ENCODE results near the gene NINL.
"Not testable (repeated sequence)": the region's sequence is repeated elsewhere in the genome, so short reads cannot be mapped to it uniquely, and the experiment has no call there.

NINL gene

DNA sequence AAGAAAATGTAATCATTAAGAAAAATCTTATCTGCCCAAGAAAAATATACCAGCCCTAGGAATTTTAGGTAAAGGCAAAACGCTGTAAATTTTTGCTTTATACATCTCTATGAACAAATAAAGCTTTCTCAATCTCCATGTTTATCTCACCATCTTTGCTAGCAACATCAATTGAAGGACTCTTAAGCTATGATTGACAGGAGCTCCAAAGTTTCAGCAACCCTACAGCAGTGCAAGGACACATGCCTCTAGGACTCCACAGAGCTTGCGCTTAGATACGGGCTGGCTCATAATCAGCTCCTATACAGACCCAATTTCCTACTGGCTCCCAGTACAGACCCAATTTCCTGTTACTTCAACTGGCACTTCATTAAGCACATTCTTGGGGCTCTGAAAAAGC, 34.2 kb upstream of the NINL start:
- Histone ChIP-seq H3K4me1 (ENCODE audit: control insufficient read depth, insufficient read depth, low read length) (peaks cover 15% of the 10 kb centered on the region), H3K4me3 (ENCODE audit: low read length) (no peak overlapping the region), H3K9me3 (ENCODE audit: control insufficient read depth, low read length) (no peaks in the 10 kb centered on the region), H3K36me3 (ENCODE audit: control insufficient read depth, insufficient read depth, low read length, severe bottlenecking) (peaks cover 18% of the 10 kb centered on the region), H3K9ac (ENCODE audit: low read length) (no peak overlapping the region), H3K27me3 (replicated peaks; ENCODE audit: control insufficient read depth, insufficient read depth, low read length) (no peaks in the 10 kb centered on the region)
- DNase-seq (ENCODE audit: low read depth) = no peak

GRCh38 chr20:25608774-25609173, 23.4 kb upstream of the NINL start:
- Histone ChIP-seq H3K27me3 (replicated peaks; ENCODE audit: control insufficient read depth, insufficient read depth, low read length) (no peaks in the 10 kb centered on the region), H3K9ac (ENCODE audit: low read length) (no peak overlapping the region), H3K4me3 (ENCODE audit: low read length) (no peak overlapping the region), H3K4me1 (ENCODE audit: control insufficient read depth, insufficient read depth, low read length) (no peaks in the 10 kb centered on the region), H3K9me3 (ENCODE audit: control insufficient read depth, low read length) (no peaks in the 10 kb centered on the region), H3K36me3 (ENCODE audit: control insufficient read depth, insufficient read depth, low read length, severe bottlenecking) (peaks cover 3% of the 10 kb centered on the region)
- DNase-seq (ENCODE audit: low read depth) = no peak

- H3K9me3 ChIP-seq (ENCODE audit: control insufficient read depth, low read length) = no peaks in the 10 kb centered on the region
- no peak for DNase-seq (ENCODE audit: low read depth)
- H3K4me3 ChIP-seq (ENCODE audit: low read length) = no peak overlapping the region
- no peaks in the 10 kb centered on the region for H3K27me3 ChIP-seq (replicated peaks; ENCODE audit: control insufficient read depth, insufficient read depth, low read length)
- H3K36me3 ChIP-seq (ENCODE audit: control insufficient read depth, insufficient read depth, low read length, severe bottlenecking) = no peaks in the 10 kb centered on the region
- no peaks in the 10 kb centered on the region for H3K4me1 ChIP-seq (ENCODE audit: control insufficient read depth, insufficient read depth, low read length)
- H3K9ac ChIP-seq (ENCODE audit: low read length) = no peak overlapping the region
These were observed 20.9 kb upstream of the NINL start for GRCh38 chr20:25606094-25606695.

GRCh38 chr20:25605148-25605547, 19.8 kb upstream of the NINL start:
- no peak for DNase-seq (ENCODE audit: low read depth)
- H3K36me3 ChIP-seq (ENCODE audit: control insufficient read depth, insufficient read depth, low read length, severe bottlenecking) = no peaks in the 10 kb centered on the region
- no peaks in the 10 kb centered on the region for H3K27me3 ChIP-seq (replicated peaks; ENCODE audit: control insufficient read depth, insufficient read depth, low read length)
- no peaks in the 10 kb centered on the region for H3K9me3 ChIP-seq (ENCODE audit: control insufficient read depth, low read length)
- H3K9ac ChIP-seq (ENCODE audit: low read length) = no peak overlapping the region
- H3K4me3 ChIP-seq (ENCODE audit: low read length) = no peak overlapping the region
- H3K4me1 ChIP-seq (ENCODE audit: control insufficient read depth, insufficient read depth, low read length) = peaks cover 7% of the 10 kb centered on the region

GRCh38 chr20:25604611-25605010, 19.3 kb upstream of the NINL start:
- no peak for DNase-seq (ENCODE audit: low read depth)
- no peaks in the 10 kb centered on the region for H3K27me3 ChIP-seq (replicated peaks; ENCODE audit: control insufficient read depth, insufficient read depth, low read length)
- peaks cover 7% of the 10 kb centered on the region for H3K4me1 ChIP-seq (ENCODE audit: control insufficient read depth, insufficient read depth, low read length)
- no peaks in the 10 kb centered on the region for H3K9me3 ChIP-seq (ENCODE audit: control insufficient read depth, low read length)
- no peaks in the 10 kb centered on the region for H3K36me3 ChIP-seq (ENCODE audit: control insufficient read depth, insufficient read depth, low read length, severe bottlenecking)
- no peak overlapping the region for H3K9ac ChIP-seq (ENCODE audit: low read length)
- H3K4me3 ChIP-seq (ENCODE audit: low read length) = no peak overlapping the region

DNA sequence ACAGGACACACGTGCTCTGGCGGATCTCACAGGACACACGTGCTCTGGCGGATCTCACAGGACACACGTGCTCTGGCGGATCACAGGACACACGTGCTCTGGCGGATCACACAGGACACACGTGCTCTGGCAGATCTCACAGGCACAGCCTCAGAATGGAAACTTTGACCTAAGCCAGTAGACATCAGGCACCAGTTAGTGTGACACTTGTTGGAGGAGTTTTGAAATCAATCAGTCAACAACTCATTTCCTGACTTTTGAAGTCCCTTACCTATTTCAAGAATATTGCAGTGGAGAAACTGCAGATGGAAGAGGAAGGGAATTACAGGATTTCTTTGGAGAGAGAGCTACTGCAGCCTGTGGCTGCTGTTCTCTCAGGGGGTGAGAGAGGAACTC, 17.6 kb upstream of the NINL start:
- not testable (repeated sequence) for H3K9ac ChIP-seq (ENCODE audit: low read length); H3K4me1 ChIP-seq (ENCODE audit: control insufficient read depth, insufficient read depth, low read length); DNase-seq (ENCODE audit: low read depth); H3K36me3 ChIP-seq (ENCODE audit: control insufficient read depth, insufficient read depth, low read length, severe bottlenecking); H3K4me3 ChIP-seq (ENCODE audit: low read length); H3K27me3 ChIP-seq (replicated peaks; ENCODE audit: control insufficient read depth, insufficient read depth, low read length); H3K9me3 ChIP-seq (ENCODE audit: control insufficient read depth, low read length)

- H3K9ac ChIP-seq (ENCODE audit: low read length); H3K4me3 ChIP-seq (ENCODE audit: low read length); H3K9me3 ChIP-seq (ENCODE audit: control insufficient read depth, low read length); H3K36me3 ChIP-seq (ENCODE audit: control insufficient read depth, insufficient read depth, low read length, severe bottlenecking); DNase-seq (ENCODE audit: low read depth); H3K27me3 ChIP-seq (replicated peaks; ENCODE audit: control insufficient read depth, insufficient read depth, low read length); H3K4me1 ChIP-seq (ENCODE audit: control insufficient read depth, insufficient read depth, low read length): not testable (repeated sequence)
These were observed 17.0 kb upstream of the NINL start for GRCh38 chr20:25602191-25602913.

DNA sequence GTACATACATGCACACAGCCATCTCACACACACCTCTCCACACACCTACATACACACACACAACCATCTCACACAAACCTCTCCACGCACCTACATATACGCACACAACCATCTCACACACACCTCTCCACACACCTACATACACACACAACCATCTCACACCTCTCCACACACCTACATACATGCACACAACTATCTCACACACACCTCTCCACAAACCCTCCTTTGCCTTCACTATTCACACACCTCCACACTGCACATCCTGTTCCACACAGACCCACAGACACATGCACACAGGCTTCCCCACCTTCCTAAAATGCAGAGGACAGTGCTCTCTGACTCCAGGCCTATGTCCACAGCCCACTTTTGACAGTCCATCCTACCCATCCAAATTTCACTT, 16.3 kb upstream of the NINL start:
- Histone ChIP-seq H3K9me3 (ENCODE audit: control insufficient read depth, low read length) (no peaks in the 10 kb centered on the region), H3K36me3 (ENCODE audit: control insufficient read depth, insufficient read depth, low read length, severe bottlenecking) (no peaks in the 10 kb centered on the region), H3K4me3 (ENCODE audit: low read length) (no peak overlapping the region), H3K4me1 (ENCODE audit: control insufficient read depth, insufficient read depth, low read length) (peaks cover 7% of the 10 kb centered on the region), H3K9ac (ENCODE audit: low read length) (no peak overlapping the region), H3K27me3 (replicated peaks; ENCODE audit: control insufficient read depth, insufficient read depth, low read length) (no peaks in the 10 kb centered on the region)
- no peak for DNase-seq (ENCODE audit: low read depth)

DNA sequence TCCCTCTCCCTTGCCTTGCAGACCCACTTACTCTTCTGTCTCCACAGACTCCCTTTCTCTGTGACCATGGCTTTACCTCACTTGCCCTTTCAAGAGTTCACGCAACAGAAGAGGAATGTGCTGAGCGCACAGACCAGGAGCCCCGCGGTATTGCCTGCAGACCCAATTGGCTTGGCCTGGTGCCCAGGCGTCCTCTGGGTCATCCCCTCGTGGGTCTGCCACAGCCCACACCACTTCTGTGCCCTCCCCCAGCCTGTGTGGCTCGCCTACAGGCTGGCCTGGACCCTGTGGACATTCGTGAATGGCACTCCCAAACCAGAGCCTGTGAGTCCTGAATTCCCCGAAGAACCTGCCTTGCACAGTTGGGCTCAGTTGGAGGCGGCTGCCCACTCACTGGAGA, 15.3 kb upstream of the NINL start:
- Histone ChIP-seq H3K4me1 (ENCODE audit: control insufficient read depth, insufficient read depth, low read length) (peaks cover 7% of the 10 kb centered on the region), H3K9me3 (ENCODE audit: control insufficient read depth, low read length) (no peaks in the 10 kb centered on the region), H3K4me3 (ENCODE audit: low read length) (no peak overlapping the region), H3K9ac (ENCODE audit: low read length) (no peak overlapping the region), H3K27me3 (replicated peaks; ENCODE audit: control insufficient read depth, insufficient read depth, low read length) (no peaks in the 10 kb centered on the region), H3K36me3 (ENCODE audit: control insufficient read depth, insufficient read depth, low read length, severe bottlenecking) (no peaks in the 10 kb centered on the region)
- no peak for DNase-seq (ENCODE audit: low read depth)

- H3K9ac ChIP-seq (ENCODE audit: low read length) = no peak overlapping the region
- H3K9me3 ChIP-seq (ENCODE audit: control insufficient read depth, low read length) = no peaks in the 10 kb centered on the region
- DNase-seq (ENCODE audit: low read depth) = no peak
- no peaks in the 10 kb centered on the region for H3K27me3 ChIP-seq (replicated peaks; ENCODE audit: control insufficient read depth, insufficient read depth, low read length)
- H3K36me3 ChIP-seq (ENCODE audit: control insufficient read depth, insufficient read depth, low read length, severe bottlenecking) = no peaks in the 10 kb centered on the region
- H3K4me1 ChIP-seq (ENCODE audit: control insufficient read depth, insufficient read depth, low read length) = no peaks in the 10 kb centered on the region
- no peak overlapping the region for H3K4me3 ChIP-seq (ENCODE audit: low read length)
These were observed 7.0 kb upstream of the NINL start for GRCh38 chr20:25592135-25592852.

GRCh38 chr20:25590778-25591177, 5.4 kb upstream of the NINL start:
- not testable (repeated sequence) for H3K4me1 ChIP-seq (ENCODE audit: control insufficient read depth, insufficient read depth, low read length); H3K27me3 ChIP-seq (replicated peaks; ENCODE audit: control insufficient read depth, insufficient read depth, low read length); H3K4me3 ChIP-seq (ENCODE audit: low read length); H3K36me3 ChIP-seq (ENCODE audit: control insufficient read depth, insufficient read depth, low read length, severe bottlenecking); H3K9ac ChIP-seq (ENCODE audit: low read length); H3K9me3 ChIP-seq (ENCODE audit: control insufficient read depth, low read length); DNase-seq (ENCODE audit: low read depth)
